DMS53 treated with DMSO at 0.1 percent for 48 hours (cell line): Measurements from ENCODE around the gene OGA.

Experiments
- DNase-seq: peaks from one replicate; lab custom pipeline; 2025; ENCODE audit not compliant: unreplicated experiment; lab: John Stamatoyannopoulos, UW

OGA gene

GRCh38 chr10:101761226-101761625 lies 57.0 kb downstream of the OGA start:
- no peak for DNase-seq

- no peak for DNase-seq
Measured at GRCh38 chr10:101760510-101760909, 57.7 kb downstream of the OGA start.

- DNase-seq = no peak
Measured at GRCh38 chr10:101759309-101760247, 58.7 kb downstream of the OGA start.

GRCh38 chr10:101758858-101759257 lies 59.4 kb downstream of the OGA start:
- DNase-seq = no peak

GRCh38 chr10:101752241-101752640 lies 66.0 kb downstream of the OGA start:
- no peak for DNase-seq

GRCh38 chr10:101749047-101750016 lies 68.9 kb downstream of the OGA start:
- DNase-seq = no peak

- no peak for DNase-seq
Measured at GRCh38 chr10:101748496-101748895, 69.7 kb downstream of the OGA start.

- no peak for DNase-seq
Measured at GRCh38 chr10:101745074-101745696, 73.1 kb downstream of the OGA start.

GRCh38 chr10:101744267-101744666 lies 74.0 kb downstream of the OGA start:
- DNase-seq = no peak

- DNase-seq = no peak
Measured at GRCh38 chr10:101741938-101742337, 76.3 kb downstream of the OGA start.

- no peak for DNase-seq
Measured at GRCh38 chr10:101736666-101737065, 81.6 kb downstream of the OGA start.
